H1 (cell line): ENCODE data around the gene ZNF683. TPM values are rescaled to one million over a fixed set of nuclear protein-coding genes. Genes with fewer than 3 reads are reported as not detected.

Experiments
- polyA plus RNA-seq, 7 experiments: library from polyadenylated mRNA; depleted of rRNA in 3 of 7; stranded (reverse) in 5 of 7; unstranded in 2 of 7; fragments of >200 nt in 5 of 7; fragments of 200-250 nt in 2 of 7; gene quantifications; 1 replicate in 5 of 7; 2 replicates in 1 of 7; 4 replicates in 1 of 7; pipeline versions ENCODE4 v1.2.1 to v1.2.3, GENCODE V29; 2011 to 2013; ENCODE audit warnings: missing spikeins in 2 of 7, mixed read lengths in 2 of 7
- total RNA-seq: library from RNA; stranded (reverse); fragmentation: NEBNext Ultra II Directional; extraction: Animal tissue kit (Norgen Biotek cat#: 25700); gene quantifications from 2 replicates; pipeline ENCODE4 v1.2.1, GENCODE V29; 2021
- TF ChIP-seq, protein P1 (sequence below): fragments of 300-600 bp; sonication (generic); IDR thresholded peaks from 2 replicates; pipeline ENCODE4 v1.7.1; 2012; ENCODE audit warnings: low read length, moderate library complexity, mild to moderate bottlenecking, inconsistent platforms; ENCODE audit not compliant: insufficient replicate concordance

ZNF683 gene
- total and polyA plus RNA-seq, 2 of the 8 experiments (the other 6 are each of a cell fraction or from before 2014, with no cell fraction given) = not detected

DNA sequence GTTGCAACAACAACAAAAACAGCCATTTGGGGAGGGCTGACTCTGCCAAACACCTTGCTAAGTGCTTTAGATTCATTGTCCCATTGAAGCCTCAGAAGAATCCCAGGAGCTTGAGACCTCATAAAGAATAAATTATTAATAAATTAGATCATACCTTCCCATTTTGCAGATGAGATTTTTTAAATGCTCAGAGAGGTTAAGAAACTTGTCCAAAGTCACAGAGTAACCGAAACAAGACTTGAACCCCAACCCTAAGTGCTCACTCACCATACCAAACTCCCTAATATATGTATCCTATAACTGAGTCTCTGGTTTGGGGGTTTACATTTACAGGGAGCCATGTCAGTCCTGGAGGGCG is 22.2 kb downstream of the ZNF683 start (continued):
- TF ChIP-seq, protein P1, sequence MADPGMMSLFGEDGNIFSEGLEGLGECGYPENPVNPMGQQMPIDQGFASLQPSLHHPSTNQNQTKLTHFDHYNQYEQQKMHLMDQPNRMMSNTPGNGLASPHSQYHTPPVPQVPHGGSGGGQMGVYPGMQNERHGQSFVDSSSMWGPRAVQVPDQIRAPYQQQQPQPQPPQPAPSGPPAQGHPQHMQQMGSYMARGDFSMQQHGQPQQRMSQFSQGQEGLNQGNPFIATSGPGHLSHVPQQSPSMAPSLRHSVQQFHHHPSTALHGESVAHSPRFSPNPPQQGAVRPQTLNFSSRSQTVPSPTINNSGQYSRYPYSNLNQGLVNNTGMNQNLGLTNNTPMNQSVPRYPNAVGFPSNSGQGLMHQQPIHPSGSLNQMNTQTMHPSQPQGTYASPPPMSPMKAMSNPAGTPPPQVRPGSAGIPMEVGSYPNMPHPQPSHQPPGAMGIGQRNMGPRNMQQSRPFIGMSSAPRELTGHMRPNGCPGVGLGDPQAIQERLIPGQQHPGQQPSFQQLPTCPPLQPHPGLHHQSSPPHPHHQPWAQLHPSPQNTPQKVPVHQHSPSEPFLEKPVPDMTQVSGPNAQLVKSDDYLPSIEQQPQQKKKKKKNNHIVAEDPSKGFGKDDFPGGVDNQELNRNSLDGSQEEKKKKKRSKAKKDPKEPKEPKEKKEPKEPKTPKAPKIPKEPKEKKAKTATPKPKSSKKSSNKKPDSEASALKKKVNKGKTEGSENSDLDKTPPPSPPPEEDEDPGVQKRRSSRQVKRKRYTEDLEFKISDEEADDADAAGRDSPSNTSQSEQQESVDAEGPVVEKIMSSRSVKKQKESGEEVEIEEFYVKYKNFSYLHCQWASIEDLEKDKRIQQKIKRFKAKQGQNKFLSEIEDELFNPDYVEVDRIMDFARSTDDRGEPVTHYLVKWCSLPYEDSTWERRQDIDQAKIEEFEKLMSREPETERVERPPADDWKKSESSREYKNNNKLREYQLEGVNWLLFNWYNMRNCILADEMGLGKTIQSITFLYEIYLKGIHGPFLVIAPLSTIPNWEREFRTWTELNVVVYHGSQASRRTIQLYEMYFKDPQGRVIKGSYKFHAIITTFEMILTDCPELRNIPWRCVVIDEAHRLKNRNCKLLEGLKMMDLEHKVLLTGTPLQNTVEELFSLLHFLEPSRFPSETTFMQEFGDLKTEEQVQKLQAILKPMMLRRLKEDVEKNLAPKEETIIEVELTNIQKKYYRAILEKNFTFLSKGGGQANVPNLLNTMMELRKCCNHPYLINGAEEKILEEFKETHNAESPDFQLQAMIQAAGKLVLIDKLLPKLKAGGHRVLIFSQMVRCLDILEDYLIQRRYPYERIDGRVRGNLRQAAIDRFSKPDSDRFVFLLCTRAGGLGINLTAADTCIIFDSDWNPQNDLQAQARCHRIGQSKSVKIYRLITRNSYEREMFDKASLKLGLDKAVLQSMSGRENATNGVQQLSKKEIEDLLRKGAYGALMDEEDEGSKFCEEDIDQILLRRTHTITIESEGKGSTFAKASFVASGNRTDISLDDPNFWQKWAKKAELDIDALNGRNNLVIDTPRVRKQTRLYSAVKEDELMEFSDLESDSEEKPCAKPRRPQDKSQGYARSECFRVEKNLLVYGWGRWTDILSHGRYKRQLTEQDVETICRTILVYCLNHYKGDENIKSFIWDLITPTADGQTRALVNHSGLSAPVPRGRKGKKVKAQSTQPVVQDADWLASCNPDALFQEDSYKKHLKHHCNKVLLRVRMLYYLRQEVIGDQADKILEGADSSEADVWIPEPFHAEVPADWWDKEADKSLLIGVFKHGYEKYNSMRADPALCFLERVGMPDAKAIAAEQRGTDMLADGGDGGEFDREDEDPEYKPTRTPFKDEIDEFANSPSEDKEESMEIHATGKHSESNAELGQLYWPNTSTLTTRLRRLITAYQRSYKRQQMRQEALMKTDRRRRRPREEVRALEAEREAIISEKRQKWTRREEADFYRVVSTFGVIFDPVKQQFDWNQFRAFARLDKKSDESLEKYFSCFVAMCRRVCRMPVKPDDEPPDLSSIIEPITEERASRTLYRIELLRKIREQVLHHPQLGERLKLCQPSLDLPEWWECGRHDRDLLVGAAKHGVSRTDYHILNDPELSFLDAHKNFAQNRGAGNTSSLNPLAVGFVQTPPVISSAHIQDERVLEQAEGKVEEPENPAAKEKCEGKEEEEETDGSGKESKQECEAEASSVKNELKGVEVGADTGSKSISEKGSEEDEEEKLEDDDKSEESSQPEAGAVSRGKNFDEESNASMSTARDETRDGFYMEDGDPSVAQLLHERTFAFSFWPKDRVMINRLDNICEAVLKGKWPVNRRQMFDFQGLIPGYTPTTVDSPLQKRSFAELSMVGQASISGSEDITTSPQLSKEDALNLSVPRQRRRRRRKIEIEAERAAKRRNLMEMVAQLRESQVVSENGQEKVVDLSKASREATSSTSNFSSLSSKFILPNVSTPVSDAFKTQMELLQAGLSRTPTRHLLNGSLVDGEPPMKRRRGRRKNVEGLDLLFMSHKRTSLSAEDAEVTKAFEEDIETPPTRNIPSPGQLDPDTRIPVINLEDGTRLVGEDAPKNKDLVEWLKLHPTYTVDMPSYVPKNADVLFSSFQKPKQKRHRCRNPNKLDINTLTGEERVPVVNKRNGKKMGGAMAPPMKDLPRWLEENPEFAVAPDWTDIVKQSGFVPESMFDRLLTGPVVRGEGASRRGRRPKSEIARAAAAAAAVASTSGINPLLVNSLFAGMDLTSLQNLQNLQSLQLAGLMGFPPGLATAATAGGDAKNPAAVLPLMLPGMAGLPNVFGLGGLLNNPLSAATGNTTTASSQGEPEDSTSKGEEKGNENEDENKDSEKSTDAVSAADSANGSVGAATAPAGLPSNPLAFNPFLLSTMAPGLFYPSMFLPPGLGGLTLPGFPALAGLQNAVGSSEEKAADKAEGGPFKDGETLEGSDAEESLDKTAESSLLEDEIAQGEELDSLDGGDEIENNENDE = no peak
- TF ChIP-seq, all 59 proteins: peak for 0
